Small intestine (tissue), 7 donors: ENCODE measurements around the gene TIAM1. TPM values are rescaled to one million over a fixed set of nuclear protein-coding genes. Genes with fewer than 3 reads are reported as not detected.
A peak's percentile ranks its signal among the peaks of the same experiment; 100 is the strongest.

Experiments
- DNase-seq, 2 donors: peaks; one replicate each; pipeline versions ENCODE4 v3.0.0 to v3.0.0-alpha.2; 2013
- FAIRE-seq: peaks from 2 replicates; lab custom pipeline; 2012; peaks lifted over from hg19 to GRCh38; lab: Jason Lieb, UNC
- H3K27ac ChIP-seq, 3 donors: one replicate each; pipeline ENCODE4 v1.5.1; 2013; ENCODE audit warnings: low read length in 2 of 3, mild to moderate bottlenecking in 2 of 3, control low read depth in 1 of 3, inconsistent platforms in 1 of 3, low read depth in 1 of 3, moderate library complexity in 1 of 3
- H3K27me3 ChIP-seq, 3 donors: one replicate each; pipeline ENCODE4 v1.6.1; 2013; ENCODE audit warnings: low read length in 3 of 3, inconsistent platforms in 1 of 3; ENCODE audit not compliant: control insufficient read depth in 3 of 3, insufficient read depth in 3 of 3
- H3K36me3 ChIP-seq, 3 donors: one replicate each; pipeline ENCODE4 v1.6.1; 2013; ENCODE audit warnings: low read length in 3 of 3, inconsistent platforms in 1 of 3, low read depth in 1 of 3, mild to moderate bottlenecking in 1 of 3, moderate library complexity in 1 of 3; ENCODE audit not compliant: control insufficient read depth in 3 of 3, insufficient read depth in 2 of 3
- H3K4me1 ChIP-seq, 3 donors: one replicate each; pipeline ENCODE4 v1.6.1; 2013; ENCODE audit warnings: low read length in 2 of 3, inconsistent platforms in 1 of 3, low read depth in 1 of 3, mild to moderate bottlenecking in 1 of 3, moderate library complexity in 1 of 3; ENCODE audit not compliant: control insufficient read depth in 3 of 3, insufficient read depth in 2 of 3
- H3K4me3 ChIP-seq, 3 donors: one replicate each; pipeline ENCODE4 v1.5.1; 2013; ENCODE audit warnings: low read length in 3 of 3, control low read depth in 1 of 3, inconsistent platforms in 1 of 3, low read depth in 1 of 3, mild to moderate bottlenecking in 1 of 3, moderate library complexity in 1 of 3
- H3K9me3 ChIP-seq, 2 donors: one replicate each; pipeline ENCODE4 v1.6.1; 2013; ENCODE audit warnings: low read depth in 1 of 2, low read length in 1 of 2; ENCODE audit not compliant: control insufficient read depth in 2 of 2, insufficient read depth in 1 of 2
- WGBS, 3 donors: extraction: QIAGEN DNeasy Blood & Tissue Kit; methylation state at CpG; one replicate each; pipeline ENCODE4 v1.1.7; 2013; 5-methylcytosine and 5-hydroxymethylcytosine counted together
- polyA plus RNA-seq, 4 donors: library from polyadenylated mRNA; stranded (reverse) in 3 of 4; unstranded in 1 of 4; fragments of 200-250 nt in 3 of 4; fragments of 120-200 nt in 1 of 4; gene quantifications; one replicate each; pipeline versions ENCODE4 v1.2.1 to v1.2.3, GENCODE V29; 2013
- donor health status: healthy with polysubstance abuse.
- donor health status: control.
- donor health status: control.
- donor health status: Bipolar disorder and iron deficiency.
- donor health status: healthy.

TIAM1 gene
- polyA plus RNA-seq, 4 donors: 0.45 to 4.1 (median 2.4) TPM

DNA sequence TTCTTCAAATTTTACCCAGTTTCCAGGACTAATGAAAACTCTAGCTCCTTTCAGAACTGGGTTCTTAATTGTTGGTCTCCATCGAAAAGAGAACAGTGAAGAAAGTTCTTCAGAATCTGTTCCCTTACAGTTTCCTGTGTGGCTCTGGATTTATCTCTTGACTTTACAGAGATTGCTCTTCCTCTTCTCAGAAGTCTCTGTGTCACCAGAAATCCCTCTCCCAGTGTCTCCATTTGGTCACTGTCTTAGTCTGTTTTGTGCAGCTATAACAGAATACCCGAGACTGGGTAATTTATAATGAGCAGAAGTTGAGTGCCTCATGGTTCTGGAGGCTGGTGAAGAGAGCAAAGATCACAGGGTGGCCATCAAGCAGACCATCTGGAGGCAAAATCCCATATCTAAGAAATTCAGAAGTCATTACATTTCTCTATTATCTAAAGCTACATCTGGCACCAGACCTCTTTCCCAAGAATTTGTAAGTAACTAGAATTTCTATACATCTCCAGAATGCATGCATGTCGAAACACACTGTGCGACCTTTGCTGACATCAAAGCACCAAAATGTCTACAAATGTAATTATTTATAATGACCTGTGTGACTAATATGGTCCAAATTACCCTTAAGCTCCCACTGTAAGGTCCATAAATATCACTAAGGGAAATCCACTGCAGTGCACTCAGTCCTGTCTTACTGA, 240.3 kb downstream of the TIAM1 start:
- 74 to 84% (median 78%) methylated on average over 4 of the region's 4 CpGs for WGBS, 3 donors
- no peak overlapping the region for H3K4me3 ChIP-seq
- H3K27me3 ChIP-seq: no peaks in the 10 kb centered on the region
- FAIRE-seq: no peak
- DNase-seq: no peak
- no peaks in the 10 kb centered on the region for H3K36me3 ChIP-seq
- no peak overlapping the region for H3K27ac ChIP-seq
- peaks cover 0 to 6% of the 10 kb centered on the region in 2 donors for H3K9me3 ChIP-seq
- H3K4me1 ChIP-seq: no peaks in the 10 kb centered on the region

DNA sequence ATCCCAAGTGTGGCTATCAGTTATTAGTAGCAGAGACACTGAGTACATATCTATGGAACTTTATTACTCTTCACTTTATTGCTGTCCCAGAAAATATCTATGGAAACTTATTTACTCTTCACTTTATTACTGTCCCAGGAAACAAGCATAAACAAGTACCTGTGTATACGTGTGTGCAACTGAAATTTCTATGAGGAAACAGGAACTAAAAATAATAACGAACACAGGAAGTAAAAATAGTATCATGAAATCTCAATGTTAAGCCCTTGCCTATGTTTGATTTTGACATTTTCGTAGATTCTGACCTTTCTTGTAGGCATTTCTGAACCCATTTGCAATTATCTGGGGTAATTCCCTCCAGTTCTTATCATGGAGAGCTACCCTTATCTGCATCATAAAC, 240.9 kb downstream of the TIAM1 start:
- 12 to 31% (median 28%) methylated on average over 3 of the region's 3 CpGs for WGBS, 3 donors
- no peaks in the 10 kb centered on the region for H3K36me3 ChIP-seq
- no peaks in the 10 kb centered on the region for H3K27me3 ChIP-seq
- DNase-seq (no peak), FAIRE-seq (no peak)
- H3K4me1 ChIP-seq: no peaks in the 10 kb centered on the region
- peaks cover 0 to 6% of the 10 kb centered on the region in 2 donors for H3K9me3 ChIP-seq
- no peak overlapping the region for H3K4me3 ChIP-seq
- H3K27ac ChIP-seq: no peak overlapping the region

DNA sequence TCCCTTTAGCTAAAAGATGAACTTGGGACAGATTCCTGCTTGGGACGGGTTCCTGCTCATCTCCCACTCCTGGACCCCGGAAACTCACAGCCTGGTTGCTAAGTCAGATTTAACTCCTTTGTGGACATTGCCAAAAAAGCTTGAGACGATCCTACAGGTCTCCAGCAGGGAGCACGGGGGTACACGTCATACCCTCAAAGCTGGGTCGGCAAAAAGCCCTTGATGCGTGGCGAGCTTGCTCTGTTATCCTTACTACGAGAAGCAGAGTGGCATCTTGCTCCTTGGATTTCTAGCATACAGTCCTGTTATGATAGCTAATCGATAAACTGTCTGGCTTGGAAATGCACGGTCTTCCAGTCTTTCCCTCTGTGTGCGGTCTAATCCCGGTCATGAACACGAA, 244.9 kb downstream of the TIAM1 start:
- no peak for FAIRE-seq
- WGBS, 3 donors: 69 to 75% (median 73%) methylated on average over 14 of the region's 14 CpGs
- Histone ChIP-seq H3K27me3 (no peaks in the 10 kb centered on the region), H3K4me1 (no peaks in the 10 kb centered on the region), H3K36me3 (no peaks in the 10 kb centered on the region), H3K27ac (no peak overlapping the region), H3K4me3 (no peak overlapping the region), H3K9me3 (no peaks in the 10 kb centered on the region)
- DNase-seq: no peak

DNA sequence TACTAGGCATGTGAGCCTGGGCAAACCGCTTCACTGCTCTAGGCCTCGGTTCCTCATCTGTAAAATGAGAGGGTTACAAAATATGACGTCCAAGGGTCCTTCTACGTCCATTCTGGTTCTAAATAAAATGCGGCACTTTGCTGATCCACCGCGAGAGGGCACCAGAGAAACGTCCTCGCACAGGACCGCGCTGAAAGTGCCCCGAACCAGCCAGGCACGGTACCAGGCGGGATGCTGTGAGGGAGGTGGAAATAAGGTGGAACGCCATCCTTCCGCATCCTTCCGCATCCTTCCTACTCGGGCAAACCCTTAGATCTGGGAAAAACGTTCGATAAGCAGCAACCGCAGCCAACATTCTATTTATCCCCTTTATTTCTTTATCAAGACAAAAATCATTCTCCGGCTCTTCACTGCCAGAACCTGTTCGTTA, 245.5 kb downstream of the TIAM1 start:
- H3K27ac ChIP-seq: no peak overlapping the region
- DNase-seq (peak; percentile 35 to 61), FAIRE-seq (no peak)
- H3K4me1 ChIP-seq: no peaks in the 10 kb centered on the region
- no peak overlapping the region for H3K4me3 ChIP-seq
- H3K36me3 ChIP-seq: no peaks in the 10 kb centered on the region
- H3K9me3 ChIP-seq: no peaks in the 10 kb centered on the region
- 12 to 14% (median 14%) methylated on average over 23 of the region's 23 CpGs for WGBS, 3 donors
- H3K27me3 ChIP-seq: no peaks in the 10 kb centered on the region

DNA sequence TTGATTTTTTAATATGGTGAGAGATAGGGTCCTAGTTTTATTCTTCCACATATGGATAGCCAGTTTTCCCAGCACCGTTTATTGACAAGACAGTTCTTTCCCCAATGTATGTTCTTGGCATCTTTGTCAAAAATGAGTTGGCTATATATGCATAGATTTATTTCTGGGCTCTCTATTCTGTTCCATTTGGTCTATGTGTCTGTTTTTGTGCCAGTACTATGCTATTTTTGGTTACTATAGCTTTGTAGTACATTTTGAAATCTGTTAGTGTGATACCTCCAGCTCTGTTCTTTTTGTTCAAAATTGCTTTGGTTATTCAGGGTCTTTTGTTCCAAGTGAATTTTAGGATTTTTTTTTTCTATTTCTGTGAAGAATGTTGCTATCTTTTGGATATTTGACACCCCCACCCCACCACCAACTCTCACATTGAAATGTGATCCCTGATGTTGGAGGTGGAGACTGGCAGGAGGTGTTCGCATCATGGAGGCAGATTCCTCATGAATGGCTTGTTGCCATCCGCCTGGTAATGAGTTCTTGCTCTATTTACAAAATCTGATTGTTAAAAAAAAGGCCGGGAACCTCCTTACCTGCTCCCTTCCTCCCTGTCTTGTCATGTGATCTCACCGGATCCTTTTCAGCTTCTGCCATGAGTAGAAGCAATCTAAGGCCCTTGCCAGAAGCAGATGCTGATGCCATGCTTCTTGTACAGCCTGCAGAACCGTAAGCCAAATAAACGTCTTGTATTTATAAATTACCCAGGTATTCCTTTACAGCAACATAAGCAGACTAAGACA, 251.0 kb downstream of the TIAM1 start:
- Histone ChIP-seq H3K27me3 (no peaks in the 10 kb centered on the region), H3K4me3 (no peak overlapping the region), H3K4me1 (no peaks in the 10 kb centered on the region), H3K36me3 (no peaks in the 10 kb centered on the region), H3K9me3 (no peaks in the 10 kb centered on the region), H3K27ac (no peak overlapping the region)
- WGBS, 3 donors: 80 to 83% (median 81%) methylated on average over 7 of the region's 7 CpGs
- DNase-seq: no peak
- no peak for FAIRE-seq

DNA sequence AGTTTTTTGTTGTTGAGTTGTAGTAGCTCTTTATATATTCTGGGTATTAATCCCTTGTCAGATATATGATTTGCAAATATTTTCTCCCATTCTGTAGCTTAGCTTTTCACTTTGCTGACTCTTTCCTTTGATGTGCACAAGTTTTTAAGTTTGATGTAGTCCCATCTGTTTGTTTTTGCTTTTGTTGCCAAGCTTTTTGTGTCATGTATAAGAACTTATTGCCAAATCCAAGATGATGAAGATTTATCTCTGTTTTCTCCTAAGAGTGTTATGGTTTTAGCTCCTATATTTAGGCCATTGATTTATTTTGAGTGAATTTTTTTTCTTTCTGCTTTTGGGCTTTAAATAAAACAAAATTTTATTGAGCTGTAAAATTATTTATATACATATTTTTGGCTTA, 253.7 kb downstream of the TIAM1 start:
- FAIRE-seq: peak; percentile 71
- no peak overlapping the region for H3K27ac ChIP-seq

DNA sequence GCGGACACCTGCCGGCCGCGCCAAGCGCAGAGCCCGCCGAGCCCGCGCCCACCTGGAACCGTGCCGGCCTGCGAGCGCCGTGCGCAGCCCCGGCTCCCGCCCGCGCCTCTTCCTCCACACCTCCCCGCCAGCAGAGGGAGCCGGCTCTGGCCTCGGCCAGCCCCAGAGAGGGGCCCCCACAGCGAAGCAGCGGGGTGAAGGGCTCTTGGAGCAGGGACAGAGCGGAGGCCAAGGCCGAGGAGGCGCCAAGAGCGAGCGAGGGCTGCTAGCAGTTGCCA, 255.6 kb downstream of the TIAM1 start:
- Histone ChIP-seq H3K27ac (no peak overlapping the region), H3K36me3 (no peaks in the 10 kb centered on the region), H3K27me3 (no peaks in the 10 kb centered on the region), H3K4me1 (no peaks in the 10 kb centered on the region), H3K9me3 (no peaks in the 10 kb centered on the region), H3K4me3 (no peak overlapping the region)
- FAIRE-seq: no peak
- DNase-seq: no peak
- 85 to 87% (median 86%) methylated on average over 29 of the region's 29 CpGs for WGBS, 3 donors

More for the DNA sequence above, 253.7 kb downstream of the TIAM1 start:
- H3K4me1 ChIP-seq: no peaks in the 10 kb centered on the region
- H3K27me3 ChIP-seq: no peaks in the 10 kb centered on the region
- no peaks in the 10 kb centered on the region for H3K9me3 ChIP-seq
- DNase-seq: no peak
- no peaks in the 10 kb centered on the region for H3K36me3 ChIP-seq
- H3K4me3 ChIP-seq: no peak overlapping the region

DNA sequence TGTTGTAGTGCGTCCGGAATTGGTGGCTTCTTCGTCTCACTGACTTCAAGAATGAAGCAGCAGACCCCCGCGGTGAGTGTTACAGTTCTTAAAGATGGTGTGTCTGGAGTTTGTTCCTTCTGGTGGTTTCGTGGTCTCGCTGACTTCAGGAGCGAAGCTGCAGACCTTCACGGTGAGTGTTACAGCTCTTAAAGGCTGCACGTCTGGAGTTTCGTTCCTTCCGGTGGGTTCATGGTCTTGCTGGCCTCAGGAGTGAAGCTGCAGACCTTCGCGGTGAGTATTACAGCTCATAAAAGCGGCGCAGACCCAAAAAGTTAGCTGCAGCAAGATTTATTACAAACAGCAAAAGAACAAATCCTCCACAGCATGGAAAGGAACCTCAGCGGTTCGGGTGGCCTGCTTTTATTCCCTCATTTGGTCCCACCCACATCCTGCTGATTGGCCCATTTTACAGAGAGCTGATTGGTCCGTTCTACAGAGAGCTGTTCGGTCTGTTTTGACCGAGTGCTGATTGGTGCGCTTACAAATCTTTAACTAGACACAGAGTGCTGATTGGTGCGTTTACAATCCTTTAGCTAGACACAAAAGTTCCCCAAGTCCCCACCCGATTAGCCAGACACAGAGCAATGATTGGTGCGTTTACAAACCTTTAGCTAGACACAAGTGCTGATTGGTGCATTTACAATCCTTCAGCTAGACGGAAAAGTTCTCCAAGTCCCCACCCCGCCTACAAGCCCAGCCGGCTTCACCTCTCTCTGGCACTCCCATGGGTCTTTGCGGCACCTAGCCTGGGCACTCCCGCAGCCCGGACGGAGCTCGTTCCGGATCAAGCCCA, 256.2 kb downstream of the TIAM1 start:
- Histone ChIP-seq H3K27ac (no peak overlapping the region), H3K9me3 (no peaks in the 10 kb centered on the region), H3K4me1 (no peaks in the 10 kb centered on the region), H3K27me3 (no peaks in the 10 kb centered on the region), H3K36me3 (no peaks in the 10 kb centered on the region), H3K4me3 (no peak overlapping the region)
- FAIRE-seq: no peak
- WGBS, 3 donors: 78 to 88% (median 79%) methylated on average over 34 of the region's 34 CpGs
- DNase-seq: no peak
